Keratinocyte (primary cell): ENCODE data around the gene ETFA.

Source experiments
- CTCF ChIP-seq, 3 experiments: IDR thresholded peaks in 1 of 3; conservative IDR thresholded peaks in 1 of 3; optimal IDR thresholded peaks in 1 of 3; 2 replicates in 2 of 3; 3 replicates in 1 of 3; pipeline versions ENCODE3 to v1.5.1; 2011; ENCODE audit warnings: low read length in 3 of 3, mild to moderate bottlenecking in 3 of 3, moderate library complexity in 2 of 3, control low read depth in 1 of 3, inconsistent platforms in 1 of 3; ENCODE audit not compliant: insufficient read depth in 2 of 3; ENCODE audit errors: extremely low read depth in 1 of 3
- EZH2 ChIP-seq: IDR thresholded peaks from one replicate; pipeline ENCODE4 v1.6.1; 2012; ENCODE audit warnings: inconsistent platforms, mild to moderate bottlenecking, low read length, moderate library complexity

- TF ChIP-seq CTCF (optimal IDR thresholded peaks at IDR 0.05 in 1 of 3, IDR thresholded peaks at IDR 0.05 in 1 of 3, conservative IDR thresholded peaks at IDR 0.05 in 1 of 3; ENCODE audit: extremely low read depth in 1 of 3, insufficient read depth in 2 of 3, low read length in 3 of 3) (no peak), EZH2 (no peak)
Observed at GRCh38 chr15:76298986-76299385, 12.3 kb downstream of the ETFA start.
